H9 (cell line): ENCODE measurements around the gene NT5C3B. TPM values are rescaled to one million over a fixed set of nuclear protein-coding genes. Genes with fewer than 3 reads are reported as not detected.

ENCODE experiments used
- DNase-seq: peaks from one replicate; pipeline ENCODE4 v3.0.0-alpha.2; 2017
- H2AFZ ChIP-seq: one replicate; pipeline ENCODE4 v1.6.1; 2013; ENCODE audit warnings: mild to moderate bottlenecking, low read length, control low read depth, moderate library complexity
- H2AK5ac ChIP-seq: 2 replicates; pipeline ENCODE4 v1.6.1; 2013; ENCODE audit warnings: low read length, control low read depth, mixed read lengths; ENCODE audit not compliant: insufficient read length
- H2BK120ac ChIP-seq: one replicate; pipeline ENCODE4 v1.6.1; 2013; ENCODE audit warnings: low read depth, mild to moderate bottlenecking, low read length, control low read depth, inconsistent platforms; ENCODE audit not compliant: poor library complexity, severe bottlenecking
- H2BK12ac ChIP-seq: 2 replicates; pipeline ENCODE4 v1.6.1; 2013; ENCODE audit warnings: low read length, control low read depth, mixed read lengths, low read depth; ENCODE audit not compliant: insufficient read length
- H2BK15ac ChIP-seq: 2 replicates; pipeline ENCODE4 v1.6.1; 2013; ENCODE audit warnings: low read depth, low read length, control low read depth
- H2BK20ac ChIP-seq: one replicate; pipeline ENCODE4 v1.6.1; 2013; ENCODE audit warnings: low read depth, mild to moderate bottlenecking, low read length, control low read depth, inconsistent platforms; ENCODE audit not compliant: poor library complexity, severe bottlenecking
- H2BK5ac ChIP-seq: 2 replicates; pipeline ENCODE4 v1.6.1; 2013; ENCODE audit warnings: low read length, control low read depth, mixed read lengths; ENCODE audit not compliant: insufficient read length
- H3K14ac ChIP-seq: 2 replicates; pipeline ENCODE4 v1.6.1; 2013; ENCODE audit warnings: low read length, control low read depth; ENCODE audit not compliant: insufficient read depth
- H3K18ac ChIP-seq: 2 replicates; pipeline ENCODE4 v1.6.1; 2013; ENCODE audit warnings: low read depth, mild to moderate bottlenecking, mixed read lengths, low read length, control low read depth; ENCODE audit not compliant: insufficient read length
- H3K23ac ChIP-seq: 2 replicates; pipeline ENCODE4 v1.6.1; 2013; ENCODE audit warnings: low read length, control low read depth, mixed read lengths, low read depth; ENCODE audit not compliant: insufficient read length
- H3K23me2 ChIP-seq: 2 replicates; pipeline ENCODE4 v1.6.1; 2013; ENCODE audit warnings: low read depth, mild to moderate bottlenecking, mixed read lengths, low read length, control low read depth; ENCODE audit not compliant: insufficient read length, poor library complexity, severe bottlenecking
- H3K27ac ChIP-seq: 2 replicates; pipeline ENCODE4 v1.5.1; 2013; ENCODE audit warnings: low read length, control low read depth, mixed read lengths, low read depth; ENCODE audit not compliant: insufficient read length
- H3K27me3 ChIP-seq: 2 replicates; pipeline ENCODE4 v1.6.1; 2013; ENCODE audit warnings: low read length, control low read depth, inconsistent platforms; ENCODE audit not compliant: insufficient read depth
- H3K4ac ChIP-seq: 2 replicates; pipeline ENCODE4 v1.6.1; 2013; ENCODE audit warnings: low read depth, mild to moderate bottlenecking, control low read depth, inconsistent platforms, low read length, moderate library complexity
- H3K4me1 ChIP-seq: 2 replicates; pipeline ENCODE4 v1.6.1; 2013; ENCODE audit warnings: low read length, control low read depth, inconsistent platforms; ENCODE audit not compliant: insufficient read depth
- H3K4me2 ChIP-seq: 2 replicates; pipeline ENCODE4 v1.6.1; 2013; ENCODE audit warnings: low read length, control low read depth, mixed read lengths; ENCODE audit not compliant: insufficient read length, insufficient read depth
- H3K56ac ChIP-seq: 2 replicates; pipeline ENCODE4 v1.6.1; 2013; ENCODE audit warnings: low read depth, mild to moderate bottlenecking, mixed read lengths, low read length, control low read depth; ENCODE audit not compliant: insufficient read length
- H3K79me1 ChIP-seq: 2 replicates; pipeline ENCODE4 v1.6.1; 2013; ENCODE audit warnings: low read depth, mild to moderate bottlenecking, moderate library complexity, low read length, control low read depth, inconsistent platforms; ENCODE audit not compliant: insufficient read depth, poor library complexity, severe bottlenecking
- H3K79me2 ChIP-seq: 2 replicates; pipeline ENCODE4 v1.6.1; 2013; ENCODE audit warnings: low read length, control low read depth, inconsistent platforms; ENCODE audit not compliant: insufficient read depth
- H3K9ac ChIP-seq: 2 replicates; pipeline ENCODE4 v1.6.1; 2013; ENCODE audit warnings: low read length, control low read depth, mixed read lengths; ENCODE audit not compliant: insufficient read length; ENCODE audit errors: extremely low read depth
- H3K9me3 ChIP-seq: one replicate; pipeline ENCODE4 v1.6.1; 2013; ENCODE audit warnings: low read depth, low read length, inconsistent platforms; ENCODE audit not compliant: control insufficient read depth
- H3T11ph ChIP-seq: one replicate; pipeline ENCODE4 v1.6.1; 2013; ENCODE audit warnings: mild to moderate bottlenecking, low read length, control low read depth, inconsistent platforms
- H4K20me1 ChIP-seq: one replicate; pipeline ENCODE4 v1.6.1; 2013; ENCODE audit not compliant: control insufficient read depth, insufficient read length, insufficient read depth
- H4K5ac ChIP-seq: 2 replicates; pipeline ENCODE4 v1.6.1; 2013; ENCODE audit warnings: low read depth, mild to moderate bottlenecking, mixed read lengths, low read length, control low read depth; ENCODE audit not compliant: insufficient read length
- H4K8ac ChIP-seq: replicated peaks from 2 replicates; pipeline ENCODE4 v1.6.1; 2013; ENCODE audit warnings: low read length, control low read depth, mixed read lengths, low read depth; ENCODE audit not compliant: insufficient read length
- H4K91ac ChIP-seq: 2 replicates; pipeline ENCODE4 v1.6.1; 2013; ENCODE audit warnings: low read depth, mild to moderate bottlenecking, moderate library complexity, mixed read lengths, low read length, control low read depth; ENCODE audit not compliant: insufficient read length
- H3K27ac Mint-ChIP-seq, 3 experiments: 2 replicates in 2 of 3; 3 replicates in 1 of 3; pipeline ENCODE4 v1.8.0; 2020 to 2021; ENCODE audit warnings: mixed read lengths in 3 of 3, mild to moderate bottlenecking in 1 of 3, moderate library complexity in 1 of 3
- H3K27me3 Mint-ChIP-seq: 2 replicates; pipeline ENCODE4 v1.8.0; 2021; ENCODE audit warnings: low read depth, mild to moderate bottlenecking, moderate library complexity, mixed read lengths
- H3K36me3 Mint-ChIP-seq, 3 experiments: 2 replicates in 2 of 3; 3 replicates in 1 of 3; pipeline ENCODE4 v1.8.0; 2020 to 2021; ENCODE audit warnings: low read depth in 3 of 3, mixed read lengths in 3 of 3; ENCODE audit not compliant: insufficient read depth in 1 of 3
- H3K4me1 Mint-ChIP-seq, 2 experiments: 2 replicates each; pipeline ENCODE4 v1.8.0; 2020; ENCODE audit warnings: mixed read lengths in 2 of 2
- H3K4me3 Mint-ChIP-seq, 2 experiments: 2 replicates in 1 of 2; 3 replicates in 1 of 2; pipeline ENCODE4 v1.8.0; 2020 to 2021; ENCODE audit warnings: mild to moderate bottlenecking in 2 of 2, mixed read lengths in 2 of 2, moderate library complexity in 1 of 2
- H3K9me3 Mint-ChIP-seq, 2 experiments: 2 replicates in 1 of 2; 3 replicates in 1 of 2; pipeline ENCODE4 v1.8.0; 2020; ENCODE audit warnings: mild to moderate bottlenecking in 2 of 2, mixed read lengths in 2 of 2, moderate library complexity in 1 of 2
- CTCF ChIP-seq: fragments of 200-600 bp; sonication (generic); conservative IDR thresholded peaks from 3 replicates; pipeline ENCODE4 v1.8.0; 2021; ENCODE audit warnings: antibody characterized with exemption, mild to moderate bottlenecking
- WGBS: extraction: QIAGEN DNeasy Blood & Tissue Kit; methylation state at CpG from one replicate; pipeline ENCODE4 v1.1.7; 2013; ENCODE audit warnings: missing lambda C conversion rate, low lambda C conversion rate, mixed read lengths; ENCODE audit not compliant: insufficient read length; ENCODE audit errors: extremely low coverage; 5-methylcytosine and 5-hydroxymethylcytosine counted together
- total RNA-seq: library from RNA; stranded (reverse); gene quantifications from 2 replicates; pipeline ENCODE4 v1.2.1, GENCODE V29; 2021

The NT5C3B gene
- total RNA-seq, 1 experiment from 2014 or later = 76.1 TPM

- Histone ChIP-seq H4K5ac (no peak overlapping the region), H3K18ac (no peak overlapping the region), H3K4me1 (no peaks in the 10 kb centered on the region), H2BK5ac (no peak overlapping the region), H3K4ac (no peak overlapping the region), H3K27ac (no peak overlapping the region), H2AFZ (no peak overlapping the region), H3K4me2 (no peak overlapping the region), H2BK120ac (no peak overlapping the region), H2BK20ac (no peak overlapping the region), H4K20me1 (no peaks in the 10 kb centered on the region), H3K14ac (no peak overlapping the region), H3K79me2 (no peaks in the 10 kb centered on the region), H2AK5ac (no peak overlapping the region), H3T11ph (no peak overlapping the region), H3K27me3 (no peaks in the 10 kb centered on the region), H3K9me3 (no peaks in the 10 kb centered on the region), H3K56ac (no peak overlapping the region), H2BK15ac (no peak overlapping the region), H3K23ac (no peak overlapping the region), H3K79me1 (no peaks in the 10 kb centered on the region), H3K9ac (no peak overlapping the region), H3K23me2 (no peaks in the 10 kb centered on the region), H4K91ac (no peak overlapping the region), H2BK12ac (no peak overlapping the region), H4K8ac (no peak overlapping the region)
- Mint-ChIP-seq H3K9me3 (peaks cover 0 to 3% of the 10 kb centered on the region in 2 experiments; a peak in 2 of 5 replicates), H3K27me3 (no peaks in the 10 kb centered on the region), H3K4me3 (no peak overlapping the region), H3K36me3 (peaks cover 72 to 95% (median 91%) of the 10 kb centered on the region in 3 experiments), H3K4me1 (no peaks in the 10 kb centered on the region), H3K27ac (peak overlapping the region in 2 of 3 experiments; percentile 34 to 80; a peak in 2 of 7 replicates)
- no CpG with 5 or more reads among the region's 10 CpGs for WGBS
- no peak for TF ChIP-seq CTCF
- DNase-seq = no peak
These were observed 35.8 kb upstream of the NT5C3B start for GRCh38 chr17:41871789-41872188.
